GM21526 (cell line): ENCODE results near the gene TSPAN32.

Experiments used
- ATAC-seq: cut with Tn5 transposase; IDR thresholded peaks from one replicate; pipeline ENCODE4 v1.9.1; 2021; ENCODE audit warnings: moderate library complexity; ENCODE audit not compliant: unreplicated experiment, low FRiP score

The TSPAN32 gene

GRCh38 chr11:2313051-2313951, 11.5 kb downstream of the TSPAN32 start:
- no peak for ATAC-seq

DNA sequence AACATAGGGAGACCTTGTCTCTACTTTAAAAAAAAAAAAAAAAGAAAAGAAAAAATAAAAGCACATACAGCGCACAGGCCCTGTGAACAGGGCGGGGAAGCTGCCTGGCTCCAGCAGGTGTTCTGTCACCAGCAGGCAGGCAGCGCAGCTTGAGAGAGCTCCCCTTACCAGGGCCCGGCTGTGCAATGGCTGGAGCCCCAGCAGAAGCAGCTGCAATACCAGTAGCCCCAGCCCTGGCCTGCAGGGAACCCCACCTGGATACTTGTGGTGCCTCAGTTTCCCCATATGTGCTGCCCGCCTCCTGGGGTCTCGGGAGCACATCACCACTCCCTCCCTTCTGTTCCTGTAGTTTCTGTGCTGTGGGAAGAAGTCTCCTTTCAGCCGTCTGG, 12.3 kb downstream of the TSPAN32 start:
- ATAC-seq, result no peak

DNA sequence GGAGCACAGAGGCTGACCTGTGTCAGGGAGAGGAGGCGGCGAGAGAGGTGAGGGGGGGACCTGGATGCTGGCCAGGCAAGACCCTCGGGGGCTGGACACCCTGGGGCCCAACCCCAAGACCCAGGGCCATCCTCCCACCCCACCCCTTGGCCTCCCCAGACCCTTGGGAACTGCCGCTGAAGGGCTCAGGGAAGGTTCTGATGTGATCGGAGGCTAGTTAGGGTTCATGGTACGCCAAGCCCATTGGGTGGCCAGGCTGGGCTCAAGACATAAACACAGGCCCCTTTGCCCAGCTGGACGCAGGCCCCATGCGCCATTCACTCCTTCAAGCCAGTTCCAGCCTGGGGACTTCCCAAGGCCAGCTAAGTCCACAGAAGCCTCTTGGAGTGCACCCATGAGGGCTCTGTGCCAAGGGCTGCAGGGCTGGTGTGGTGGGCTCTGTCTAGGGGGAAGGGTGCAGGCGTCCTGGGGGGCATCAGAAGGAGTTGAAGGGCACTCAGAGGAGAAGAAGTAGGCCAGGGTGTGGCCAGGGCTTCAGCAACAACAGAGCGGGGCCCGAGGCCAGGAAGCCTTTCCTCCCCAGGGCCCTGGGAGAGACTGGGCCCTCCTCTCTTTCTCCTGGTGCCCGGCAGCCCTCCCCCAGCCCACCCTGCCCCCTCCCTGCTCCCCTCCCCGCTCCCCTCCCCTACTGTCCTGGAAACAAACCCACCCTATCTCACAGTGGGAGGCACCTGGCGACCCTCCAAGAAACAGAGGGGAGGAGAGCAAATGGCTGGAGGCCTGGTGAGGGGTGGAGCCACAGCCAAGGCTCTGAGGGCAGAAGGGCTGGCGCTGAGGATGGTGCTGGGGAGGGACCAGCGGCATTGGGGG, 12.9 kb downstream of the TSPAN32 start:
- ATAC-seq, result no peak

DNA sequence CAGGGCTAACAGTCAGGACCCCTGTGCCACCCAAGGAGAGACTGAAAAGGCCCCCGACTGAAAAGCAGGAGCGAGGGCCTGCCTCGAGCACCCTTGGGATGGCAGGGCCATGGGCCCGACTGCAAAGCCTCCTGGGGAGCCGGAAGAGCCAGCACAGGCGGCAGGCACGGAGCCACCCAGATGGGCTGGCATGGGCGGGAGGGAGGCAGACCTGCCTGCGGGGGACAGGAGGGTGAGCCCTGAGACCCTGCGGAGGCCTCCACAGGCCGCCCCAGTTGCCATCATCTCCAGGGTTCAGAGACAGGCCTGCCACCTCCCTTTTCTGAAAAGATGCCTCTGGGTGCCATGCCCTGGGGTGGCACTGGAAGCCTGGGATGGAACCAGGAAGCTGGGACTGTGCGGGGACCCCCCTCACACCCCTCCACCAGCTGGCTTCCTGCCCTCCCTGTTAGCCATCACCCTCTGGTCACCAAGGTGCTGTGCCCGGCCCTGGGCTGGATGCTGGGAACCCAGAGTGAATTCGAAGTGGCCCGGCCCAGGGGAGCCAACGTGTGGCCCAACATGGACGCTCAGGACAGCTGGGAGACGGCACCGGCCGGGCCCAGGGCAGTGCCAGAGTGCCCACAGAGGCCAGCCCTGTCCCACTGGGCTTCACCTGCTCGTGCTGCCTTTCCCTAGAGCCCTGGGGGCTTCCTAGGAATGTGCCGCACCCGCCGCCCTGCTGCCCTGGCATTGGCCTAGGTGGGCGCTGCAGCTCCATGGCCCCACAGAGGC, 13.8 kb downstream of the TSPAN32 start:
- no peak for ATAC-seq

- ATAC-seq, result no peak
Observed at GRCh38 chr11:2316169-2316962, 14.6 kb downstream of the TSPAN32 start.

DNA sequence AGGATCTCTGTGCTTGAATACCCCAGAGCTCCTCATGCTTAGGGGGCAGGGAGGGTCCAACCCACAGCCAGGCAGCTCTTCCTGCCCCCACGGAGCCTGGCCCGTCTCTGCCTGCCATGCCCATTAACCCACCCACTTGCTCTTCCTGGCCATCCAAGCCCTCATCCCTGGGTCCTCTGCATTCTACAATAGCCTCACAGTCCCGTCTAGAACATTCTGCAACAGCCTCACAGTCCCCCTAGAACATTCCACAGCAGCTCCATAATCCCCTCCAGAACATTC, 15.1 kb downstream of the TSPAN32 start:
- no peak for ATAC-seq

GRCh38 chr11:2317354-2318050, 15.7 kb downstream of the TSPAN32 start:
- no peak for ATAC-seq

GRCh38 chr11:2318123-2318522, 16.3 kb downstream of the TSPAN32 start:
- ATAC-seq, result no peak

DNA sequence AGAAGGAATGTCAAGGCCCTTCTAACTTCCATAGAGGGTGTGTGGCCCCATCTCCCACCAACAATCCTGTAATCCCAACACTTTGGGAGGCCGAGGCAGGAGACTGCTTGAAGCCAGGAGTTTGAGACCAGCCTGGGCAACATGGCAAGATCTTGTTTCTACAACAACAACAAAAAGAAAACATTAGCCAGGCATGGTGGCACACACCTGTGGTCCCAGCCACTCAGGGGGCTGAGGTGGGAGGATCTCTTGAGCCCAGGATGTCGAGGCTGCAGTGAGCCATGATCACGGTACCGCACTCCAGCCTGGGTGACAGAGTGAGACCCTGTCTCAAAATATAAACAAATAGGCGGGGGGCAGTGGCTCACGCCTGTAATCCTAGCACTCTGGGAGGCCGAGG, 16.9 kb downstream of the TSPAN32 start:
- ATAC-seq, result no peak

GRCh38 chr11:2319791-2320472, 18.1 kb downstream of the TSPAN32 start:
- ATAC-seq, result no peak

DNA sequence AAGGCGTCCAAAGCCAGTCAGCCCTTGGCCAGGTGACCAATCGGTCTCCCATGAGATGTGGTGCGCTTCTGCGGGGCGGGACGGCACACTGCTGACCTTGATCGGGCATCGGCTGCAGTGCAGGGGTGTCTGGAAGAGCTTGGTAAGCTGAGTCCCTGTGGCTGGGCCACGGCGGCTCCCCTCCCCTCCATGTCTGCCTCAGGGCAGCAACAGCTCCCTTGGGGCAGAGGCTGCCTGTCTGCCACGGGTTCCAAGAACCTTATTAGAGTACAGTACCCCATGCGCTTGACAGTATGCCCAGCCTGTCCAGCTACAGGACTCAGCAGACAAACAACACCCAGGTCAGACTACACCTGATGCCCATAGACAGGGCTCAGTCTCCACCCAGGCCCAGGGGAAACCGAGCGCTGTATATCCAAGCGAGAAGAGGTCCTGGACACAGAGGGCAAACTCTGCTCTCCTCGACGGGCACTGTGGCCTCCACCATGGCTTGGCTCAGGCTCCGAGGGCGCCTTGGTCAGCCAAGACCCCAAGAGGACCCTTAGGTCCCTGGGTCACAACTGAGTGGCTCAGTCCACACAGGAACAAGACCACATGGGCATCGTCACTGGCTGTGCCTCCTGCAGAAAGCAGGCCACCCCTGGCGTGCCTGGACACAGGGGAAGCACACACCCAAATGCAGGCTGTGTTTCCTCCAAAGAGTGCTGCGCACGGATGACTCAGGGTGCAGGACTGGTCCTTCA, 18.9 kb downstream of the TSPAN32 start:
- ATAC-seq, result no peak

DNA sequence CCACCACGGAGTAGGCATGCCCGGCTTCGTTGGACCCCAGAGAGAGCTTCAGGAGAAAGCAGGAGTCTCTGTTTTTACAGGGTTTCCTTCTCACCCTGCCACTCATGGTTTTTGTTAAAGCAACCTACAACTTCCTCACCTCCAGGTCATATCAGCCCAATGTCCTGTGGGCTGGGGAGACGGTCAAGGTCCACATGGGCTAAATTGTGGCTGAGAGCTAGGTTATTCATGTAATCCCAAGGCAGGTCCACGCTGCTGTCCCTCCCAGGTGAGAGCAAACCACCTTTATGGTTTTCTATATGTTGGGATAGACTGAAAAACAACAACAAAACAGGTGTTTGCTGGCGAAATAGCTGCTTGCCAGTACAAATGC, 19.5 kb downstream of the TSPAN32 start:
- no peak for ATAC-seq

DNA sequence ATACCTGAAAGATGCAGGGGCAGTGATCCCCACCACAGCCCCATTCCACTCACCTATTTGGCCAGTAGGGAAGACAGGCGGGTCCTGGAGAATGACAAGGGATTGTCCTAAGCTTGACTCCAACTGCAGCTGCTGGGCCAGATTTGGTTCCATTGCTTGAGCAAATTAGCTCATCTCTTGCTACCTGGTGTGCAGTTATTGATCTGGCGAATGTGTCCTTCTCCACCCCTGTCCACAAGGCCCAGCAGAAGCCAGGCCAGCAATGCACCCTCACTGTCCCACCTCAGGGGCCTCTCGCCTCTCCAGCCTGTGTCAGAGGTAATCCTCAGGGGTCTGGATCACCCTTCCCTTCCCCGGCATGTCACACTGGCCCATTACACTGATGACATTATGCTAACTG, 23.3 kb downstream of the TSPAN32 start:
- ATAC-seq, result no peak

- ATAC-seq, result no peak
Observed at GRCh38 chr11:2325719-2326118, 23.9 kb downstream of the TSPAN32 start.

DNA sequence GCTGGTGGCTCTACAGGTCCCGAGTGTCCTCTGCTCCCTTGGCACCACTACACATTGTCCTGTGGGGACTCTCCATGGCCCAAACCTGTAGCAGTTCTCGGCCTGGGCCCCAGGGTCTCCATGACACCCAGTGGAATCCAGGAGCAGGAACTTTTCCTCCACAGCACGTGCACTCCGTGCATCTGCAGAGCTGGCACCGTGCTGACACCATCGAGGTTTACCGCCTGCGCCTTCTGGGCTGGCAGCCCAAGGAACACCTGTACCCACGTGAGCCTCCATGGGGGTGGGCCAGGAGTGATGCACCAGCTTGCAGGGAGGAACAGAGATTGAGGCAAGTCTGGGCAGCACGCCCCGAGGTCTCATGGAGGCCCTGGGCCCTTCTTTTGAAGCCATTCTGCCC, 25.2 kb downstream of the TSPAN32 start:
- no peak for ATAC-seq

GRCh38 chr11:2328021-2328420, 26.2 kb downstream of the TSPAN32 start:
- ATAC-seq, result no peak

DNA sequence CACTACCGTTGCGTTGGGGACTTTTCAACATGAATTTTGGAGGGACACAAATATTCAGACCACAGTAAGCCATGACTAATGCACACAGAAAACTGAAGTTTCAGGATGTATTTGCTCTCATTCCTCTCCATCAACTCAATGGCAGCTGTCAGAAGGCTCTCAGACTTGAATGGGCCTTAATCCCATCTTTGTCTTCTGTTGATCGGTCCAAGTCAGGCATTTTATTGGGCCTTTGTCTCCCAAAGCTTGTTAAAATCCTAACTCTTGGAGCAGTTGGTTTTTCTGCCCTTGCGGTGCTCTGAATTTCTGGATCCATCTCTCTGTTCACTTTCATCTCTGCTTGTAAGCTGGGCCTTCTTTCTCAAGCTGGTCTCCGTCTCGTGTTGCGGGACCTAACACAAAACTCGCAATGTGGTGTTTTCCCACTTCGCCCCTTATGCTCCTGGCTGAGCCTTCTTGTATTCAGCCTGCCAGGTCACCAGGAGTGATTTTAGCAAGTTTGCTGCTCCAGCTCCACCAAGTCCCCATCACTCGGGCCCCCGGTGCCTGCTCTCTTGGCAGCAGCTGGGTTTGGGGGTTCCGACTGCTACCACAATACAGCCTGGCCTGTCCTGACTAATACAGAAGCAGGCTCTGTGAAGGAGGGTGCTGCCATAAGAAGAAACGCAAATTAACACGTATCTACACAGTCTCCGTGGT, 27.0 kb downstream of the TSPAN32 start:
- ATAC-seq, result no peak

- no peak for ATAC-seq
Observed at GRCh38 chr11:2329551-2329950, 27.7 kb downstream of the TSPAN32 start.
